ENCODE results near the gene CAPN5.

DNA sequence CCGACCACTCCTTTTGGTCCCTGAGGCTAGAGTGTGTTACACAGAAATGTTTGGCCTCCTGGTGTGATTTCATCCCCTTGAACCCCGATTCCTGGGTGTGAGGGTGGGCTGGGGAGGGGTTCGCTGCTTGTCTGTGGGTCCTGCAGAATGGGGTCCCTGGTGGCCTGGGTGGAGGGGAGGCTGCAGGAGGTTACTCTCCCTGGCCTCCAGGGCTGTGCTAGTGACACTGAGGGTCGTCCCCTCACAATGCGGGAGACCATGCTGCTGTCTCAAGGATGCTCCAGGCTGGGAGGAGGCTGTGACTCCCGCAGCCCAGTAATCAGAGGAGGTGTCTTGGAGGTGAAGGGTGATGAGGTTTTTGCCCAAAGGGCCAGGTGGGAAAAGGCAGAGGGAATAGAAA lies 18.9 kb downstream of the CAPN5 start:
- TF ChIP-seq, protein P1, sequence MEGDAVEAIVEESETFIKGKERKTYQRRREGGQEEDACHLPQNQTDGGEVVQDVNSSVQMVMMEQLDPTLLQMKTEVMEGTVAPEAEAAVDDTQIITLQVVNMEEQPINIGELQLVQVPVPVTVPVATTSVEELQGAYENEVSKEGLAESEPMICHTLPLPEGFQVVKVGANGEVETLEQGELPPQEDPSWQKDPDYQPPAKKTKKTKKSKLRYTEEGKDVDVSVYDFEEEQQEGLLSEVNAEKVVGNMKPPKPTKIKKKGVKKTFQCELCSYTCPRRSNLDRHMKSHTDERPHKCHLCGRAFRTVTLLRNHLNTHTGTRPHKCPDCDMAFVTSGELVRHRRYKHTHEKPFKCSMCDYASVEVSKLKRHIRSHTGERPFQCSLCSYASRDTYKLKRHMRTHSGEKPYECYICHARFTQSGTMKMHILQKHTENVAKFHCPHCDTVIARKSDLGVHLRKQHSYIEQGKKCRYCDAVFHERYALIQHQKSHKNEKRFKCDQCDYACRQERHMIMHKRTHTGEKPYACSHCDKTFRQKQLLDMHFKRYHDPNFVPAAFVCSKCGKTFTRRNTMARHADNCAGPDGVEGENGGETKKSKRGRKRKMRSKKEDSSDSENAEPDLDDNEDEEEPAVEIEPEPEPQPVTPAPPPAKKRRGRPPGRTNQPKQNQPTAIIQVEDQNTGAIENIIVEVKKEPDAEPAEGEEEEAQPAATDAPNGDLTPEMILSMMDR (conservative IDR thresholded peaks at IDR 0.05; ENCODE audit: low read depth in 2 of 2), result no peak
- TF ChIP-seq EZH2 (IDR thresholded peaks at IDR 0.05; ENCODE audit: low read depth, unreplicated experiment) (no peak), JUNB (IDR thresholded peaks at IDR 0.05; ENCODE audit: unreplicated experiment) (no peak), POLR2AphosphoS5 (IDR thresholded peaks at IDR 0.05; ENCODE audit: low read depth) (no peak), EZH2phosphoT487 (IDR thresholded peaks at IDR 0.05; ENCODE audit: unreplicated experiment) (no peak), ZNF331 (CRISPR knock-in tag; IDR thresholded peaks at IDR 0.05; ENCODE audit: low read depth) (no peak), CREB1 (CRISPR knock-in tag; IDR thresholded peaks at IDR 0.05; ENCODE audit: low read depth) (no peak)
- TF ChIP-seq, protein P2, sequence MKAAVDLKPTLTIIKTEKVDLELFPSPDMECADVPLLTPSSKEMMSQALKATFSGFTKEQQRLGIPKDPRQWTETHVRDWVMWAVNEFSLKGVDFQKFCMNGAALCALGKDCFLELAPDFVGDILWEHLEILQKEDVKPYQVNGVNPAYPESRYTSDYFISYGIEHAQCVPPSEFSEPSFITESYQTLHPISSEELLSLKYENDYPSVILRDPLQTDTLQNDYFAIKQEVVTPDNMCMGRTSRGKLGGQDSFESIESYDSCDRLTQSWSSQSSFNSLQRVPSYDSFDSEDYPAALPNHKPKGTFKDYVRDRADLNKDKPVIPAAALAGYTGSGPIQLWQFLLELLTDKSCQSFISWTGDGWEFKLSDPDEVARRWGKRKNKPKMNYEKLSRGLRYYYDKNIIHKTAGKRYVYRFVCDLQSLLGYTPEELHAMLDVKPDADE (IDR thresholded peaks at IDR 0.05), result no peak
- TF ChIP-seq, protein P3, sequence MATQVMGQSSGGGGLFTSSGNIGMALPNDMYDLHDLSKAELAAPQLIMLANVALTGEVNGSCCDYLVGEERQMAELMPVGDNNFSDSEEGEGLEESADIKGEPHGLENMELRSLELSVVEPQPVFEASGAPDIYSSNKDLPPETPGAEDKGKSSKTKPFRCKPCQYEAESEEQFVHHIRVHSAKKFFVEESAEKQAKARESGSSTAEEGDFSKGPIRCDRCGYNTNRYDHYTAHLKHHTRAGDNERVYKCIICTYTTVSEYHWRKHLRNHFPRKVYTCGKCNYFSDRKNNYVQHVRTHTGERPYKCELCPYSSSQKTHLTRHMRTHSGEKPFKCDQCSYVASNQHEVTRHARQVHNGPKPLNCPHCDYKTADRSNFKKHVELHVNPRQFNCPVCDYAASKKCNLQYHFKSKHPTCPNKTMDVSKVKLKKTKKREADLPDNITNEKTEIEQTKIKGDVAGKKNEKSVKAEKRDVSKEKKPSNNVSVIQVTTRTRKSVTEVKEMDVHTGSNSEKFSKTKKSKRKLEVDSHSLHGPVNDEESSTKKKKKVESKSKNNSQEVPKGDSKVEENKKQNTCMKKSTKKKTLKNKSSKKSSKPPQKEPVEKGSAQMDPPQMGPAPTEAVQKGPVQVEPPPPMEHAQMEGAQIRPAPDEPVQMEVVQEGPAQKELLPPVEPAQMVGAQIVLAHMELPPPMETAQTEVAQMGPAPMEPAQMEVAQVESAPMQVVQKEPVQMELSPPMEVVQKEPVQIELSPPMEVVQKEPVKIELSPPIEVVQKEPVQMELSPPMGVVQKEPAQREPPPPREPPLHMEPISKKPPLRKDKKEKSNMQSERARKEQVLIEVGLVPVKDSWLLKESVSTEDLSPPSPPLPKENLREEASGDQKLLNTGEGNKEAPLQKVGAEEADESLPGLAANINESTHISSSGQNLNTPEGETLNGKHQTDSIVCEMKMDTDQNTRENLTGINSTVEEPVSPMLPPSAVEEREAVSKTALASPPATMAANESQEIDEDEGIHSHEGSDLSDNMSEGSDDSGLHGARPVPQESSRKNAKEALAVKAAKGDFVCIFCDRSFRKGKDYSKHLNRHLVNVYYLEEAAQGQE (IDR thresholded peaks at IDR 0.05; ENCODE audit: unreplicated experiment), result no peak

All from GM23338 (cell line).